Cerebellar cortex (tissue), 1 donor: Measurements from ENCODE around the gene PNMA8B.

Source experiments
- DNase-seq: peaks from one replicate; pipeline ENCODE4 v3.0.0-alpha.2; 2015; ENCODE audit warnings: low spot score

PNMA8B gene

GRCh38 chr19:46487802-46488445, 7.7 kb downstream of the PNMA8B start:
- peak; percentile 75 for DNase-seq

- no peak for DNase-seq
Measured at GRCh38 chr19:46487178-46487801, 8.4 kb downstream of the PNMA8B start.

GRCh38 chr19:46486358-46486757, 9.3 kb downstream of the PNMA8B start:
- DNase-seq, result no peak

GRCh38 chr19:46484656-46485055, 11.0 kb downstream of the PNMA8B start:
- DNase-seq, result no peak

- no peak for DNase-seq
Measured at GRCh38 chr19:46482631-46483030, 13.0 kb downstream of the PNMA8B start.

GRCh38 chr19:46481947-46482346, 13.7 kb downstream of the PNMA8B start:
- DNase-seq, result no peak

- no peak for DNase-seq
Measured at GRCh38 chr19:46481223-46481848, 14.3 kb downstream of the PNMA8B start.

- DNase-seq, result no peak
Measured at GRCh38 chr19:46480415-46480814, 15.3 kb downstream of the PNMA8B start.

- DNase-seq, result no peak
Measured at GRCh38 chr19:46478356-46478986, 17.2 kb downstream of the PNMA8B start.

GRCh38 chr19:46475986-46476385, 19.7 kb downstream of the PNMA8B start:
- no peak for DNase-seq

GRCh38 chr19:46474211-46474610, 21.5 kb downstream of the PNMA8B start:
- no peak for DNase-seq

- no peak for DNase-seq
Measured at GRCh38 chr19:46472592-46472991, 23.1 kb downstream of the PNMA8B start.

GRCh38 chr19:46471811-46472543, 23.7 kb downstream of the PNMA8B start:
- peak; percentile 19 for DNase-seq

- peak; percentile 77 for DNase-seq
Measured at GRCh38 chr19:46471116-46471733, 24.4 kb downstream of the PNMA8B start, which contains the start of gene PNMA8A. PNMA8A (minus strand) TSS chr19:46471563; CDS start chr19:46471035, 528 bp downstream.

- no peak for DNase-seq
Measured at GRCh38 chr19:46470376-46470775, 25.3 kb downstream of the PNMA8B start.

GRCh38 chr19:46469541-46470185, 26.0 kb downstream of the PNMA8B start:
- DNase-seq, result no peak

- no peak for DNase-seq
Measured at GRCh38 chr19:46466536-46467196, 29.0 kb downstream of the PNMA8B start.

- DNase-seq, result no peak
Measured at GRCh38 chr19:46463516-46463915, 32.2 kb downstream of the PNMA8B start.

- DNase-seq, result no peak
Measured at GRCh38 chr19:46461537-46461936, 34.1 kb downstream of the PNMA8B start.

- no peak for DNase-seq
Measured at GRCh38 chr19:46460981-46461380, 34.7 kb downstream of the PNMA8B start.

GRCh38 chr19:46460055-46460454, 35.6 kb downstream of the PNMA8B start:
- no peak for DNase-seq
